Testis (tissue), 3 donors: ENCODE results near the gene SEMA3C. TPM values are rescaled to one million over a fixed set of nuclear protein-coding genes. Genes with fewer than 3 reads are reported as not detected.

ENCODE experiments used
- DNase-seq: peaks from one replicate; pipeline ENCODE4 v3.0.0-alpha.2; 2019
- H3K27ac ChIP-seq, 2 donors: fragments of 200-600 bp; sonication (generic); one replicate each; pipeline ENCODE4 v1.5.1; 2019
- H3K27me3 ChIP-seq: fragments of 200-600 bp; sonication (generic); one replicate; pipeline ENCODE4 v1.5.1; 2019
- H3K36me3 ChIP-seq: fragments of 200-600 bp; sonication (generic); one replicate; pipeline ENCODE4 v1.5.1; 2017; ENCODE audit warnings: low read depth; ENCODE audit errors: missing control alignments
- H3K4me1 ChIP-seq: fragments of 200-600 bp; sonication (generic); one replicate; pipeline ENCODE4 v1.5.1; 2019
- H3K4me3 ChIP-seq, 2 donors: fragments of 200-600 bp; sonication (generic); one replicate each; pipeline ENCODE4 v1.5.1; 2017 to 2019
- H3K9me3 ChIP-seq: fragments of 200-600 bp; sonication (generic); one replicate; pipeline ENCODE4 v1.5.1; 2017
- CTCF ChIP-seq, 3 experiments: fragments of 450-650 bp in 2 of 3; fragments of 200-600 bp in 1 of 3; sonication (generic) in 1 of 3; IDR thresholded peaks; one replicate each; pipeline ENCODE4 v1.5.1; 2016 to 2019; ENCODE audit warnings: antibody characterized with exemption in 3 of 3, mild to moderate bottlenecking in 2 of 3, moderate library complexity in 1 of 3
- POLR2A ChIP-seq: fragments of 450-650 bp; IDR thresholded peaks from one replicate; pipeline ENCODE4 v1.6.1; 2017; ENCODE audit warnings: antibody characterized with exemption, mild to moderate bottlenecking, moderate library complexity
- WGBS, 2 donors: methylation state at CpG; one replicate each; pipeline ENCODE4 v1.1.5; 2018; 5-methylcytosine and 5-hydroxymethylcytosine counted together
- intact Hi-C: fragments of 100-400 bp; cut with DNase I; formaldehyde crosslinking; loops from one replicate; pipeline ENCODE4 v1.15.1; 2023; ENCODE audit warnings: low total_unique reads
- polyA plus RNA-seq: library from polyadenylated mRNA; stranded (reverse); fragments of 350-450 nt; fragmentation: Illumina TruSeq; extraction: RNeasy Lipid Tissue Mini Kit (QIAGEN cat#74804); gene quantifications from one replicate; pipeline ENCODE4 v1.2.3, GENCODE V29; 2014; ENCODE audit warnings: low read depth, low replicate concordance; ENCODE audit not compliant: insufficient read depth
- total RNA-seq, 2 donors: library from RNA; depleted of rRNA; stranded (reverse); fragments of >200 nt; gene quantifications; one replicate each; pipeline ENCODE4 v1.2.3, GENCODE V29; 2016

Gene SEMA3C
- total and polyA plus RNA-seq, 3 donors from 2014 or later, result 23.1 to 113 (median 78.8) TPM

GRCh38 chr7:80870813-80871212, 48.0 kb downstream of the SEMA3C start:
- no peak overlapping the region for H3K4me3 ChIP-seq
- H3K27me3 ChIP-seq, result no peaks in the 10 kb centered on the region
- H3K4me1 ChIP-seq, result no peaks in the 10 kb centered on the region
- H3K27ac ChIP-seq, result no peak overlapping the region
- 63 to 72% methylated on average over 4 of the region's 4 CpGs for WGBS, 2 donors
- no peak for TF ChIP-seq POLR2A
- TF ChIP-seq CTCF (IDR thresholded peaks at IDR 0.05), result no peak
- H3K36me3 ChIP-seq, result no peaks in the 10 kb centered on the region
- no peak for DNase-seq
- intact Hi-C loops, result no loop called here
- no peaks in the 10 kb centered on the region for H3K9me3 ChIP-seq

- no peak for DNase-seq
- intact Hi-C loops, result no loop called here
Observed at GRCh38 chr7:80869821-80870751, 48.8 kb downstream of the SEMA3C start.

GRCh38 chr7:80869106-80869784, 49.6 kb downstream of the SEMA3C start:
- intact Hi-C loops, result no loop called here
- WGBS, 2 donors, result 70 to 78% methylated on average over 4 of the region's 4 CpGs
- TF ChIP-seq POLR2A (no peak), CTCF (IDR thresholded peaks at IDR 0.05) (no peak)

More at GRCh38 chr7:80869821-80870751, 48.8 kb downstream of the SEMA3C start:
- Histone ChIP-seq H3K4me3 (no peak overlapping the region), H3K4me1 (no peaks in the 10 kb centered on the region), H3K27me3 (no peaks in the 10 kb centered on the region), H3K27ac (no peak overlapping the region), H3K9me3 (no peaks in the 10 kb centered on the region), H3K36me3 (no peaks in the 10 kb centered on the region)
- TF ChIP-seq POLR2A (no peak), CTCF (IDR thresholded peaks at IDR 0.05) (no peak)
- 85 to 93% methylated on average over 6 of the region's 6 CpGs for WGBS, 2 donors

GRCh38 chr7:80868566-80868965, 50.3 kb downstream of the SEMA3C start:
- H3K27me3 ChIP-seq, result no peaks in the 10 kb centered on the region
- no peak for TF ChIP-seq CTCF (IDR thresholded peaks at IDR 0.05)
- no peak for TF ChIP-seq POLR2A
- no peak overlapping the region for H3K27ac ChIP-seq
- WGBS, 2 donors, result 73 to 88% methylated on average over 1 of the region's 1 CpG
- DNase-seq, result no peak
- intact Hi-C loops, result no loop called here
- no peaks in the 10 kb centered on the region for H3K36me3 ChIP-seq
- no peaks in the 10 kb centered on the region for H3K9me3 ChIP-seq
- no peaks in the 10 kb centered on the region for H3K4me1 ChIP-seq
- H3K4me3 ChIP-seq, result no peak overlapping the region

More at GRCh38 chr7:80869106-80869784, 49.6 kb downstream of the SEMA3C start:
- Histone ChIP-seq H3K27me3 (no peaks in the 10 kb centered on the region), H3K4me3 (no peak overlapping the region), H3K36me3 (no peaks in the 10 kb centered on the region), H3K9me3 (no peaks in the 10 kb centered on the region), H3K27ac (no peak overlapping the region), H3K4me1 (no peaks in the 10 kb centered on the region)
- no peak for DNase-seq
